ENCODE results near the gene FGF14.

DNA sequence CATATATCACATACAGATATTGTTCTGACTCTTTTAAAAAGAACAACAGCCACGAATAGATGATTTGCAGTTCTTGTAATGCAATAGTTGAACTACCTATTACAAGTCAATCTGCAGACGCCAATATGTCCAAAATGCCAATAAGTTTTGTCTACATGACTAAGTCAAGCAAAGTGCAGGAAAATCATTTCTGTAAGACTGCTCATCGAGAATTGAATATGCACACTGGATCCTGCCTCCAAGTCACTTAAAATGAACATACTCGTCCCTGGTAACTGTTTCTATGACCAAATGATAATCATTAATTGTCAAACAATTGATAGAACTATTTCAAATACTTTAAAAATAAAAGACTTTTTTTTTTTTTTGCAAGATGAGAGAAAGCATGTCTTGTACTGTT is 573.7 kb downstream of the FGF14 start:
- TF ChIP-seq, protein P1, sequence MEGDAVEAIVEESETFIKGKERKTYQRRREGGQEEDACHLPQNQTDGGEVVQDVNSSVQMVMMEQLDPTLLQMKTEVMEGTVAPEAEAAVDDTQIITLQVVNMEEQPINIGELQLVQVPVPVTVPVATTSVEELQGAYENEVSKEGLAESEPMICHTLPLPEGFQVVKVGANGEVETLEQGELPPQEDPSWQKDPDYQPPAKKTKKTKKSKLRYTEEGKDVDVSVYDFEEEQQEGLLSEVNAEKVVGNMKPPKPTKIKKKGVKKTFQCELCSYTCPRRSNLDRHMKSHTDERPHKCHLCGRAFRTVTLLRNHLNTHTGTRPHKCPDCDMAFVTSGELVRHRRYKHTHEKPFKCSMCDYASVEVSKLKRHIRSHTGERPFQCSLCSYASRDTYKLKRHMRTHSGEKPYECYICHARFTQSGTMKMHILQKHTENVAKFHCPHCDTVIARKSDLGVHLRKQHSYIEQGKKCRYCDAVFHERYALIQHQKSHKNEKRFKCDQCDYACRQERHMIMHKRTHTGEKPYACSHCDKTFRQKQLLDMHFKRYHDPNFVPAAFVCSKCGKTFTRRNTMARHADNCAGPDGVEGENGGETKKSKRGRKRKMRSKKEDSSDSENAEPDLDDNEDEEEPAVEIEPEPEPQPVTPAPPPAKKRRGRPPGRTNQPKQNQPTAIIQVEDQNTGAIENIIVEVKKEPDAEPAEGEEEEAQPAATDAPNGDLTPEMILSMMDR (IDR thresholded peaks at IDR 0.05; ENCODE audit: poor library complexity) = no peak
- TF ChIP-seq EZH2phosphoT487 (IDR thresholded peaks at IDR 0.05; ENCODE audit: low read depth, severe bottlenecking, unreplicated experiment) (no peak), EZH2 (IDR thresholded peaks at IDR 0.05; ENCODE audit: borderline replicate concordance) (no peak)
